Bronchus fibroblast of lung (primary cell): ENCODE data around the gene FCHSD2. TPM values are rescaled to one million over a fixed set of nuclear protein-coding genes. Genes with fewer than 3 reads are reported as not detected.

ENCODE experiments used
- total RNA-seq: library from RNA; depleted of rRNA; stranded (reverse); fragments of >200 nt; gene quantifications from 2 replicates; pipeline ENCODE4 v1.2.3, GENCODE V29; 2015

The FCHSD2 gene
- 3.6 and 4.5 TPM in 2 replicates for total RNA-seq

DNA sequence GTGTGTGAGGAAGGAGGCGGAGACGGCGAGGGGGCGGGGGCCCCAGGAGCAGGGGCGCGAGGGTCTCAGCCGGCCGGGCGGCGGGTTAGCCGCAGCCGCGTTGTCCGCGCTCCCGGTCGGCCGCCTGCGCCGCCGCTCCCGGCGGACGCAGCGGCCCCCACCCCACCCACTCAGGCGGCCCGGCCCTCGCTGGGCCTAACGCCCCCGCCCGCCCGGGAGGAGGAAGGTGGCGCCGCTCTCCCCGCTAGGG, at the start of gene FCHSD2:
FCHSD2 (minus strand) TSS at position 191 of the 250 bp plus-strand sequence. CDS start 441 bp downstream, outside the sequence.

DNA sequence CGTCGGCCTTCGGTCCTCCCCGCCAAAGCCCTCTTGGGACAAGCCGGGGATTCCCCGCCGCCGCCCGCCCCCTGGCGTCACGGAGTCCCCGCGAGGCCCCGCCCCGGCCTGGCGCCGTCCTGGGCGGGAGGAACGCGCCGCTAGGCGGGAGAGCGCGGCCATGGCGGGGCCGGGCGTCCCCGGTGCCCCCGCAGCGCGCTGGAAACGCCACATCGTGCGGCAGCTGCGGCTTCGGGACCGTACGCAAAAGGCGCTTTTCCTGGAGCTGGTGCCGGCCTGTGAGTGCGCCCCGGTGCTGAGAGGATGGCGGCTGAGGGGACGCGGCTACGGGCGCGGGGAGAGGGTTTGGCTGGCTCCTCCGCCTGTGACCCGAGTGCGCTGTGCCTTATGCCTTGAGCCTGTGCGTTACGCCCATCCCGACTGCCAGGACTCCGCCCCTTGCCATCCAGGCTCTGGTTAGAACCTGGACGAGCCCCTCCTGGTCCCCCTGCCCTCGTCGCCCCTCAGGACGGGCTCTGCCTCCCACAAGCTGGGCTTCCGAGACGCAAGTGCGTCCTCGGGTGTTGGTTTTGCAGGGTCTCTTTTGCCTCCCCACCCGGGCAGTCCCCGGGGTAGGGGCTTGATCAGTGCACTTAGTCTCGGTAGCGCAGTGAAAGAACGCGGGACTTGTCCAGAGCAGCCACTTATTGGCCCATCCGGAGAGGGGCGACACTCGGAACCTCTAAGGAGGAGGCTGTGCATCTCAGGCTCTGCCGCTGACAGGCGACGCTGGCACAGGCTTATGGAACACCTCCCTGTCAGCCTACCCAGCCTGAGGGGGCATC, 327.6 kb downstream of the FCHSD2 start, which contains the start of gene ATG16L2:
ATG16L2 (plus strand) TSS at position 126 of the 824 bp plus-strand sequence; CDS start at position 161, 35 bp downstream.

DNA sequence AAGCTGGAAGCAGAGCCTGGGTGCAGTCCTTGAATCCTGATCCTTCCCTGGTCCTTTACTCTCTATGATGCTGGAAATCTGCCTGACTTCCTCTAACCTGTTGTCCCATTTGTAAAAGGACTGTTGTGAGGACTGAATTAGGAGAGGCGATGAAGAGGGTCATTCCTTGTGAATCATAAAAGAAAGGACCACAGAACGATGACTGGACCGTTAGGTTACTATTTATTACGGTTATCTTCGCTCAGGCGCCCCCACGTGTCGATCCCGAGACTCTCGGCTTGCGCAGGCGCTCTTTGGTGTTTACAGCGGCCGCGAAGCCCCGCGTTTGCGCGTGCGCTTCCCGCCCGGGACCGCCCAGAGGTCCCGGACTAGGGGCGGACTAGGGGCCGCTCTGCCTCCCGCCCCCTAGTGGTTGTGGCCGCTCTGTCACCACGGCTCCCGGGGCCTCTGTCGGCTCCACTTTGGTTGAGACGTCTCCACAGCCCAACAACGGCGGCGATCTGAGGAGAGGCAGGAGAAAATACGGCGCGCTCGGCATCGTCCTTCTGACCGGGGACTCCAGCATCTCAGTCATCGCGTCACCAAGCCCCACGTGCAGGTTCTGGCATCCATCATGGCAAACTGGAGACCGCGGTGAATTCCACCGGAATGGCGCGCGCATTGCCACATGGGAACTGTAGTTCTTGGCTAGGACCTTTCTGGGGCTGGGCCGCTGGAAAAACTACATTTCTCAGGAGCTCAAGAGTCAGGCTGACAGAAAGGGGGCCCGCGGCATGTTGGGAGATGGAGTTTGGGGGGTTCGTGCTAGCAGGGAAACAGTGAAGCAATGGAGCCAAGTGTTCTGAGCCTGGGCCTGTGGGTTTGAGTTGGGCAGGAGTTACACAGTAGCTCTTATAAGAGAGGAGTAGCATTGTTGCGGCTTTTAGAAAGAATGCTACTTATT, 348.4 kb downstream of the FCHSD2 start, which contains the start of gene STARD10:
STARD10 (minus strand) TSS at position 623 of the 943 bp plus-strand sequence. CDS start 12,866 bp downstream, outside the sequence.

Other genes with a start within 250 kb of the FCHSD2 start
- under 0.01 and 0.17 TPM in 2 replicates for gene P2RY2, start 76.0 kb upstream of the FCHSD2 start, total RNA-seq
- 0.15 TPM in 1 of 2 replicates, not detected in the other for gene P2RY6, start 130.0 kb upstream of the FCHSD2 start, total RNA-seq
- 26.6 and 33.1 TPM in 2 replicates for gene ARHGEF17, start 166.0 kb upstream of the FCHSD2 start, total RNA-seq
- gene RELT, start 234.1 kb upstream of the FCHSD2 start, total RNA-seq: 2.5 and 2.7 TPM in 2 replicates